Left lung (tissue), 10 donors: Measurements from ENCODE around the gene ATP1B1. TPM values are rescaled to one million over a fixed set of nuclear protein-coding genes. Genes with fewer than 3 reads are reported as not detected.

ENCODE experiments used
- ATAC-seq: fragments of 200-7000 bp; cut with Tn5 transposase; one replicate; pipeline ENCODE4 v1.9.1; 2020; ENCODE audit warnings: moderate library complexity
- DNase-seq, 4 donors: peaks; one replicate each; pipeline ENCODE4 v3.0.0-alpha.2; 2013 to 2020
- H3K27ac ChIP-seq, 2 donors: fragments of 200-600 bp; sonication (generic) in 1 of 2; one replicate each; pipeline versions ENCODE4 v1.5.0 to v1.8.0; 2020 to 2021
- H3K27me3 ChIP-seq, 2 donors: fragments of 200-600 bp; sonication (generic) in 1 of 2; one replicate each; pipeline versions ENCODE4 v1.5.0 to v1.8.0; 2020 to 2021
- H3K36me3 ChIP-seq, 2 donors: fragments of 200-600 bp; sonication (generic) in 1 of 2; one replicate each; pipeline versions ENCODE4 v1.5.0 to v1.8.0; 2020 to 2021
- H3K4me1 ChIP-seq, 2 donors: fragments of 200-600 bp; one replicate each; pipeline ENCODE4 v1.8.0; 2021
- H3K4me3 ChIP-seq, 2 donors: fragments of 200-600 bp; sonication (generic) in 1 of 2; one replicate each; pipeline versions ENCODE4 v1.5.0 to v1.8.0; 2020 to 2021; ENCODE audit warnings: mild to moderate bottlenecking in 1 of 2
- H3K9me3 ChIP-seq, 2 donors: fragments of 200-600 bp; sonication (generic) in 1 of 2; one replicate each; pipeline versions ENCODE4 v1.5.0 to v1.8.0; 2020 to 2021
- CTCF ChIP-seq, 2 donors: fragments of 200-600 bp; sonication (generic) in 1 of 2; IDR thresholded peaks; one replicate each; pipeline versions ENCODE4 v1.5.0 to v1.8.0; 2021; ENCODE audit warnings: antibody characterized with exemption in 2 of 2
- intact Hi-C, 2 donors: fragments of 100-400 bp; cut with DNase I; formaldehyde crosslinking; loops; one replicate each; pipeline versions ENCODE4 v1.11.2 to v1.14.2; 2022
- polyA plus RNA-seq, 6 donors: library from polyadenylated mRNA; unstranded; fragments of 120-200 nt; gene quantifications; one replicate each; pipeline ENCODE4 v1.2.1, GENCODE V29; 2013; ENCODE audit not compliant: insufficient read length in 6 of 6
- total RNA-seq, 2 donors: library from RNA; stranded (reverse); fragmentation: NEBNext Ultra II Directional; extraction: Animal tissue kit (Norgen Biotek cat#: 25700); gene quantifications; one replicate each; pipeline ENCODE4 v1.2.1, GENCODE V29; 2021
- donor health status: DM: no; HTN: yes; CAD: no.
- donor health status: DM: no; HTN: no; CAD: no.

Gene ATP1B1
- total and polyA plus RNA-seq, 8 donors = 128 to 295 (median 165) TPM

- DNase-seq (no peak), ATAC-seq (no peak)
- no peak for TF ChIP-seq CTCF (IDR thresholded peaks at IDR 0.05)
- no peaks in the 10 kb centered on the region for H3K27me3 ChIP-seq
- no peak overlapping the region for H3K4me3 ChIP-seq
- H3K9me3 ChIP-seq = no peaks in the 10 kb centered on the region
- no peak overlapping the region for H3K27ac ChIP-seq
- no peaks in the 10 kb centered on the region for H3K36me3 ChIP-seq
- intact Hi-C loops = no loop called here
- H3K4me1 ChIP-seq = no peaks in the 10 kb centered on the region
Observed at GRCh38 chr1:169143984-169144383, 37.5 kb downstream of the ATP1B1 start.

GRCh38 chr1:169144941-169145626 is 38.6 kb downstream of the ATP1B1 start:
- H3K27me3 ChIP-seq = no peaks in the 10 kb centered on the region
- no peaks in the 10 kb centered on the region for H3K4me1 ChIP-seq
- intact Hi-C loops = no loop called here
- H3K9me3 ChIP-seq = no peaks in the 10 kb centered on the region
- H3K27ac ChIP-seq = no peak overlapping the region
- H3K4me3 ChIP-seq = no peak overlapping the region
- ATAC-seq (no peak), DNase-seq (no peak)
- H3K36me3 ChIP-seq = no peaks in the 10 kb centered on the region
- TF ChIP-seq CTCF (IDR thresholded peaks at IDR 0.05) = no peak

GRCh38 chr1:169146576-169147214 is 40.2 kb downstream of the ATP1B1 start:
- intact Hi-C loops = no loop called here
- Histone ChIP-seq H3K27me3 (no peaks in the 10 kb centered on the region), H3K9me3 (no peaks in the 10 kb centered on the region), H3K4me3 (no peak overlapping the region), H3K36me3 (no peaks in the 10 kb centered on the region), H3K27ac (no peak overlapping the region), H3K4me1 (no peaks in the 10 kb centered on the region)
- no peak for ATAC-seq
- no peak for DNase-seq
- no peak for TF ChIP-seq CTCF (IDR thresholded peaks at IDR 0.05)

- no peak overlapping the region for H3K27ac ChIP-seq
- no peaks in the 10 kb centered on the region for H3K27me3 ChIP-seq
- H3K4me3 ChIP-seq = no peak overlapping the region
- H3K9me3 ChIP-seq = no peaks in the 10 kb centered on the region
- no peak for TF ChIP-seq CTCF (IDR thresholded peaks at IDR 0.05)
- no peaks in the 10 kb centered on the region for H3K36me3 ChIP-seq
- peak; percentile 82 for ATAC-seq
- intact Hi-C loops = no loop called here
- H3K4me1 ChIP-seq = no peaks in the 10 kb centered on the region
- DNase-seq = peak in 1 of 4 donors; percentile 4
Observed at GRCh38 chr1:169148472-169149252, 42.2 kb downstream of the ATP1B1 start.
